ENCODE measurements around the gene KLRF2.

The KLRF2 gene

GRCh38 chr12:9883175-9883574 is 1.9 kb downstream of the KLRF2 start:
- in situ Hi-C loops (cut with HindIII; ENCODE audit: low sequenced_read_pairs) = no loop called here

GRCh38 chr12:9888665-9889273 is 7.5 kb downstream of the KLRF2 start:
- in situ Hi-C loops (cut with HindIII; ENCODE audit: low sequenced_read_pairs) = no loop called here

GRCh38 chr12:9895215-9895971 is 14.1 kb downstream of the KLRF2 start:
- in situ Hi-C loops (cut with HindIII; ENCODE audit: low sequenced_read_pairs) = no loop called here

GRCh38 chr12:9897535-9897934 is 16.2 kb downstream of the KLRF2 start:
- in situ Hi-C loops (cut with HindIII; ENCODE audit: low sequenced_read_pairs) = no loop called here

GRCh38 chr12:9899209-9899608 is 17.9 kb downstream of the KLRF2 start:
- in situ Hi-C loops (cut with HindIII; ENCODE audit: low sequenced_read_pairs) = no loop called here

- in situ Hi-C loops (cut with HindIII; ENCODE audit: low sequenced_read_pairs) = no loop called here
These were observed 19.6 kb downstream of the KLRF2 start for GRCh38 chr12:9900930-9901329.

GRCh38 chr12:9902539-9903228 is 21.4 kb downstream of the KLRF2 start:
- in situ Hi-C loops (cut with HindIII; ENCODE audit: low sequenced_read_pairs) = no loop called here

- in situ Hi-C loops (cut with HindIII; ENCODE audit: low sequenced_read_pairs) = no loop called here
These were observed 25.6 kb downstream of the KLRF2 start for GRCh38 chr12:9906873-9907272.

- in situ Hi-C loops (cut with HindIII; ENCODE audit: low sequenced_read_pairs) = no loop called here
These were observed 26.5 kb downstream of the KLRF2 start for GRCh38 chr12:9907769-9908168.

GRCh38 chr12:9908350-9908749 is 27.1 kb downstream of the KLRF2 start:
- in situ Hi-C loops (cut with HindIII; ENCODE audit: low sequenced_read_pairs) = no loop called here

GRCh38 chr12:9909724-9910123 is 28.4 kb downstream of the KLRF2 start:
- in situ Hi-C loops (cut with HindIII; ENCODE audit: low sequenced_read_pairs) = no loop called here

GRCh38 chr12:9910716-9911421 is 29.6 kb downstream of the KLRF2 start:
- in situ Hi-C loops (cut with HindIII; ENCODE audit: low sequenced_read_pairs) = no loop called here

- in situ Hi-C loops (cut with HindIII; ENCODE audit: low sequenced_read_pairs) = no loop called here
These were observed 30.4 kb downstream of the KLRF2 start for GRCh38 chr12:9911708-9912107.

GRCh38 chr12:9919443-9919842 is 38.2 kb downstream of the KLRF2 start:
- in situ Hi-C loops (cut with HindIII; ENCODE audit: low sequenced_read_pairs) = no loop called here

GRCh38 chr12:9920451-9920850 is 39.2 kb downstream of the KLRF2 start:
- in situ Hi-C loops (cut with HindIII; ENCODE audit: low sequenced_read_pairs) = no loop called here

GRCh38 chr12:9922429-9922828 is 41.1 kb downstream of the KLRF2 start:
- in situ Hi-C loops (cut with HindIII; ENCODE audit: low sequenced_read_pairs) = no loop called here

GRCh38 chr12:9925705-9926393 is 44.6 kb downstream of the KLRF2 start:
- in situ Hi-C loops (cut with HindIII; ENCODE audit: low sequenced_read_pairs) = no loop called here

- in situ Hi-C loops (cut with HindIII; ENCODE audit: low sequenced_read_pairs) = no loop called here
These were observed 45.6 kb downstream of the KLRF2 start for GRCh38 chr12:9926876-9927275.

GRCh38 chr12:9928607-9929006 is 47.3 kb downstream of the KLRF2 start:
- in situ Hi-C loops (cut with HindIII; ENCODE audit: low sequenced_read_pairs) = no loop called here

- in situ Hi-C loops (cut with HindIII; ENCODE audit: low sequenced_read_pairs) = loop anchor here (5.0 kb wide), 1 partner anchor 71 kb away; no protein-coding TSS in a partner anchor
These were observed 50.0 kb downstream of the KLRF2 start for GRCh38 chr12:9931245-9931644.

GRCh38 chr12:9932270-9932669 is 51.0 kb downstream of the KLRF2 start, which contains the start of gene CLEC2A:
Gene CLEC2A, minus strand, starts transcription at chr12:9932370. Its CDS starts 41 bp downstream, at chr12:9932329.
- in situ Hi-C loops (cut with HindIII; ENCODE audit: low sequenced_read_pairs) = loop anchor here (5.0 kb wide), 1 partner anchor 70 kb away; no protein-coding TSS in a partner anchor
